Karpas-422 (cell line): ENCODE measurements around the gene RO60. TPM values are rescaled to one million over a fixed set of nuclear protein-coding genes. Genes with fewer than 3 reads are reported as not detected.
"Not testable (repeated sequence)": the region's sequence is repeated elsewhere in the genome, so short reads cannot be mapped to it uniquely, and the experiment has no call there.

ENCODE experiments used
- DNase-seq: peaks from one replicate; pipeline ENCODE4 v3.0.0-alpha.2; 2015
- H2AFZ ChIP-seq: fragments of 200-600 bp; sonication (generic); 2 replicates; pipeline ENCODE4 v1.6.1; 2014; ENCODE audit warnings: antibody characterized with exemption, low read length, mixed read lengths
- H3K27ac ChIP-seq: fragments of 200-600 bp; sonication (generic); 2 replicates; pipeline ENCODE4 v1.5.1; 2014; ENCODE audit warnings: mild to moderate bottlenecking, low read length, moderate library complexity
- H3K27me3 ChIP-seq: fragments of 200-600 bp; sonication (generic); 2 replicates; pipeline ENCODE4 v1.6.1; 2014; ENCODE audit warnings: low read length, mixed read lengths
- H3K36me3 ChIP-seq: fragments of 200-600 bp; sonication (generic); 2 replicates; pipeline ENCODE4 v1.6.1; 2014; ENCODE audit warnings: low read length, mixed read lengths; ENCODE audit not compliant: insufficient read depth
- H3K4me1 ChIP-seq: fragments of 200-600 bp; sonication (generic); 2 replicates; pipeline ENCODE4 v1.6.1; 2014; ENCODE audit warnings: mild to moderate bottlenecking, low read length, mixed read lengths
- H3K4me2 ChIP-seq: fragments of 200-600 bp; sonication (generic); 2 replicates; pipeline ENCODE4 v1.6.1; 2014; ENCODE audit warnings: low read length, low read depth, mild to moderate bottlenecking; ENCODE audit not compliant: poor library complexity, severe bottlenecking
- H3K4me3 ChIP-seq: fragments of 200-600 bp; sonication (generic); 2 replicates; pipeline ENCODE4 v1.5.1; 2014; ENCODE audit warnings: mild to moderate bottlenecking, antibody characterized with exemption, low read length, mixed read lengths
- H3K79me2 ChIP-seq: fragments of 200-600 bp; sonication (generic); 2 replicates; pipeline ENCODE4 v1.6.1; 2014; ENCODE audit warnings: mild to moderate bottlenecking, low read length, mixed read lengths
- H3K9ac ChIP-seq: fragments of 200-600 bp; sonication (generic); 2 replicates; pipeline ENCODE4 v1.6.0; 2014; ENCODE audit warnings: low read length
- H3K9me2 ChIP-seq: fragments of 200-600 bp; sonication (generic), shearing (Covaris generic); replicated peaks from 2 replicates; pipeline ENCODE4 v1.6.0; 2014; ENCODE audit warnings: mild to moderate bottlenecking, low read length, moderate library complexity; ENCODE audit not compliant: insufficient read depth
- H3K9me3 ChIP-seq: fragments of 300-700, 200-600 bp; sonication (generic); 2 replicates; pipeline ENCODE4 v1.6.1; 2014; ENCODE audit warnings: low read length, mixed read lengths
- H4K20me1 ChIP-seq: fragments of 200-600 bp; sonication (generic); 2 replicates; pipeline ENCODE4 v1.6.1; 2014; ENCODE audit warnings: mild to moderate bottlenecking, antibody characterized with exemption, low read length, low read depth; ENCODE audit not compliant: insufficient read depth
- total RNA-seq: library from RNA; depleted of rRNA; stranded (reverse); fragments of >200 nt; shearing (Covaris generic); gene quantifications from 2 replicates; pipeline ENCODE4 v1.2.3, GENCODE V29; 2014; ENCODE audit warnings: low replicate concordance

The RO60 gene
- total RNA-seq, 1 experiment from 2014 or later = 168 TPM

GRCh38 chr1:193030280-193030679 is 29.1 kb upstream of the RO60 start:
- Histone ChIP-seq H3K4me3 (no peak overlapping the region), H3K79me2 (peaks cover 84% of the 10 kb centered on the region), H2AFZ (no peak overlapping the region), H3K4me1 (0 out of 2 replicates have a peak, but pooled peaks cover 3% of the 10 kb centered on the region), H4K20me1 (no peaks in the 10 kb centered on the region), H3K27me3 (no peaks in the 10 kb centered on the region), H3K9me3 (no peaks in the 10 kb centered on the region), H3K4me2 (no peak overlapping the region), H3K36me3 (peaks cover 48% of the 10 kb centered on the region; the same call in 1 of the 2 replicates), H3K9ac (no peak overlapping the region), H3K9me2 (no peaks in the 10 kb centered on the region), H3K27ac (no peak overlapping the region)
- DNase-seq = no peak

GRCh38 chr1:193031431-193031830 is 28.0 kb upstream of the RO60 start:
- H3K9me2 ChIP-seq = no peaks in the 10 kb centered on the region
- no peak overlapping the region for H3K4me3 ChIP-seq
- H3K79me2 ChIP-seq = peaks cover 84% of the 10 kb centered on the region
- peaks cover 46% of the 10 kb centered on the region; the same call in 1 of the 2 replicates for H3K36me3 ChIP-seq
- peak; percentile 51 for DNase-seq
- H3K4me2 ChIP-seq = no peak overlapping the region
- H2AFZ ChIP-seq = no peak overlapping the region
- 0 out of 2 replicates have a peak, but pooled peaks cover 3% of the 10 kb centered on the region for H3K4me1 ChIP-seq
- H3K9ac ChIP-seq = no peak overlapping the region
- no peaks in the 10 kb centered on the region for H3K9me3 ChIP-seq
- H3K27me3 ChIP-seq = no peaks in the 10 kb centered on the region
- no peaks in the 10 kb centered on the region for H4K20me1 ChIP-seq
- H3K27ac ChIP-seq = no peak overlapping the region

- H3K9me3 ChIP-seq, H3K27me3 ChIP-seq, DNase-seq, H2AFZ ChIP-seq, H3K27ac ChIP-seq, H3K9me2 ChIP-seq, H3K9ac ChIP-seq, H4K20me1 ChIP-seq, H3K4me1 ChIP-seq, H3K4me2 ChIP-seq, H3K4me3 ChIP-seq: not testable (repeated sequence)
- H3K79me2 ChIP-seq = peaks cover 91% of the 10 kb centered on the region
- H3K36me3 ChIP-seq = peaks cover 51% of the 10 kb centered on the region
Measured at GRCh38 chr1:193032643-193033427, 26.6 kb upstream of the RO60 start.

GRCh38 chr1:193033610-193034009 is 25.8 kb upstream of the RO60 start:
- no peaks in the 10 kb centered on the region for H4K20me1 ChIP-seq
- H3K4me2 ChIP-seq = no peak overlapping the region
- no peaks in the 10 kb centered on the region for H3K9me2 ChIP-seq
- H3K9ac ChIP-seq = no peak overlapping the region
- H3K79me2 ChIP-seq = peaks cover 96% of the 10 kb centered on the region
- 0 out of 2 replicates have a peak, but pooled peaks cover 3% of the 10 kb centered on the region for H3K4me1 ChIP-seq
- H3K36me3 ChIP-seq = peaks cover 48% of the 10 kb centered on the region
- H3K9me3 ChIP-seq = no peaks in the 10 kb centered on the region
- no peaks in the 10 kb centered on the region for H3K27me3 ChIP-seq
- no peak overlapping the region for H3K27ac ChIP-seq
- H3K4me3 ChIP-seq = no peak overlapping the region
- DNase-seq = no peak
- H2AFZ ChIP-seq = no peak overlapping the region

- H4K20me1 ChIP-seq = no peaks in the 10 kb centered on the region
- H3K9me3 ChIP-seq = no peaks in the 10 kb centered on the region
- H3K27ac ChIP-seq = no peak overlapping the region
- H2AFZ ChIP-seq = no peak overlapping the region
- no peak overlapping the region for H3K4me2 ChIP-seq
- peaks cover 96% of the 10 kb centered on the region for H3K79me2 ChIP-seq
- H3K9ac ChIP-seq = no peak overlapping the region
- DNase-seq = no peak
- H3K27me3 ChIP-seq = no peaks in the 10 kb centered on the region
- H3K4me3 ChIP-seq = no peak overlapping the region
- no peaks in the 10 kb centered on the region for H3K9me2 ChIP-seq
- peaks cover 42% of the 10 kb centered on the region for H3K36me3 ChIP-seq
- no peaks in the 10 kb centered on the region; the same call in 1 of the 2 replicates for H3K4me1 ChIP-seq
Measured at GRCh38 chr1:193036337-193037047, 22.9 kb upstream of the RO60 start.

GRCh38 chr1:193040011-193040410 is 19.4 kb upstream of the RO60 start:
- H3K79me2 ChIP-seq = peaks cover 97% of the 10 kb centered on the region
- no peaks in the 10 kb centered on the region for H3K9me3 ChIP-seq
- no peak overlapping the region for H3K4me2 ChIP-seq
- no peaks in the 10 kb centered on the region for H4K20me1 ChIP-seq
- H3K4me1 ChIP-seq = no peaks in the 10 kb centered on the region; the same call in 1 of the 2 replicates
- no peak overlapping the region for H3K9ac ChIP-seq
- H3K9me2 ChIP-seq = no peaks in the 10 kb centered on the region
- H3K36me3 ChIP-seq = peaks cover 61% of the 10 kb centered on the region
- H3K4me3 ChIP-seq = no peak overlapping the region
- H2AFZ ChIP-seq = no peak overlapping the region
- H3K27ac ChIP-seq = no peak overlapping the region
- no peaks in the 10 kb centered on the region for H3K27me3 ChIP-seq
- no peak for DNase-seq

GRCh38 chr1:193042766-193043691 is 16.4 kb upstream of the RO60 start:
- H3K9me2 ChIP-seq = no peaks in the 10 kb centered on the region
- peaks cover 93% of the 10 kb centered on the region for H3K79me2 ChIP-seq
- DNase-seq = no peak

More at GRCh38 chr1:193042766-193043691, 16.4 kb upstream of the RO60 start:
- H3K27me3 ChIP-seq = no peaks in the 10 kb centered on the region
- H3K36me3 ChIP-seq = peaks cover 69% of the 10 kb centered on the region
- H3K27ac ChIP-seq = no peak overlapping the region
- no peaks in the 10 kb centered on the region for H3K9me3 ChIP-seq
- no peak overlapping the region for H3K4me2 ChIP-seq
- no peaks in the 10 kb centered on the region for H4K20me1 ChIP-seq
- H3K4me1 ChIP-seq = no peaks in the 10 kb centered on the region; the same call in 1 of the 2 replicates
- H3K9ac ChIP-seq = no peak overlapping the region
- no peak overlapping the region for H2AFZ ChIP-seq
- no peak overlapping the region for H3K4me3 ChIP-seq
